WTC11 (cell line): ENCODE measurements around the gene OR51E1.

Source experiments
- CTCF ChIP-seq: fragments of 200-600 bp; IDR thresholded peaks from 2 replicates; pipeline ENCODE4 v1.8.0; 2022; ENCODE audit warnings: antibody characterized with exemption
- PRRX2 ChIP-seq: fragments of 250-450 bp; sonication (Bioruptor Pico); IDR thresholded peaks from 2 replicates; pipeline ENCODE4 v1.8.0; 2021; ENCODE audit warnings: mild to moderate bottlenecking
- STAT6 ChIP-seq: sonication (generic); formaldehyde crosslinking; conservative IDR thresholded peaks from 2 replicates; pipeline ENCODE4 v1.8.1; 2023; ENCODE audit warnings: mild to moderate bottlenecking, low read depth, missing genetic modification reagents, moderate library complexity
- ZNF138 ChIP-seq: sonication (generic); formaldehyde crosslinking; conservative IDR thresholded peaks from 2 replicates; pipeline ENCODE4 v1.8.1; 2022; ENCODE audit warnings: mild to moderate bottlenecking, moderate library complexity, missing genetic modification reagents

- no peak for TF ChIP-seq CTCF
- no peak for TF ChIP-seq ZNF138 (CRISPR knock-in tag)
- no peak for TF ChIP-seq STAT6 (CRISPR knock-in tag)
- TF ChIP-seq PRRX2 (CRISPR knock-in tag): no peak
Observed at GRCh38 chr11:4682623-4683419, 39.0 kb downstream of the OR51E1 start.
